ENCODE data around the gene TINCR. TPM values are rescaled to one million over a fixed set of nuclear protein-coding genes. Genes with fewer than 3 reads are reported as not detected.

Gene TINCR
- total RNA-seq, 2 experiments from 2014 or later: 0.60 to 1.2 TPM

- Histone ChIP-seq H4K20me1 (ENCODE audit: insufficient read depth, low read length) (no peaks in the 10 kb centered on the region), H3K27ac (ENCODE audit: low read depth, low read length, poor library complexity, severe bottlenecking) (no peak overlapping the region), H3K9me2 (ENCODE audit: insufficient read depth, low read length) (no peaks in the 10 kb centered on the region), H3K4me2 (ENCODE audit: low read length) (no peak overlapping the region), H2AFZ (ENCODE audit: low read length) (no peak overlapping the region), H3K4me1 (ENCODE audit: insufficient read depth, low read length, poor library complexity, severe bottlenecking) (no peaks in the 10 kb centered on the region), H3K79me2 (ENCODE audit: insufficient read depth, low read depth, low read length) (no peaks in the 10 kb centered on the region), H3K36me3 (ENCODE audit: insufficient read depth, low read length) (no peaks in the 10 kb centered on the region), H3K4me3 (ENCODE audit: low read depth, low read length, poor library complexity, severe bottlenecking) (no peak overlapping the region), H3K9me3 (ENCODE audit: low read length) (no peaks in the 10 kb centered on the region)
- ChIA-PET POLR2A (no interaction called here), CTCF (ENCODE audit: unreplicated experiment) (no interaction called here)
- no TSS peak for BruUV-seq (replicated peaks)
- DNase-seq (ENCODE audit: low spot score): no peak
- intact Hi-C loops (cut with micrococcal nuclease; ENCODE audit: unreplicated experiment): no loop called here
- TF ChIP-seq CTCF (conservative IDR thresholded peaks at IDR 0.05; ENCODE audit: low read length) (no peak), EZH2phosphoT487 (IDR thresholded peaks at IDR 0.05; ENCODE audit: borderline replicate concordance, low read depth, low read length) (no peak)
These were observed 2.8 kb downstream of the TINCR start for GRCh38 chr19:5564930-5565329.

GRCh38 chr19:5563935-5564612 is 3.7 kb downstream of the TINCR start:
- Histone ChIP-seq H2AFZ (ENCODE audit: low read length) (no peak overlapping the region), H3K4me2 (ENCODE audit: low read length) (no peak overlapping the region), H3K9me2 (ENCODE audit: insufficient read depth, low read length) (no peaks in the 10 kb centered on the region), H3K36me3 (ENCODE audit: insufficient read depth, low read length) (no peaks in the 10 kb centered on the region), H4K20me1 (ENCODE audit: insufficient read depth, low read length) (no peaks in the 10 kb centered on the region), H3K4me3 (ENCODE audit: low read depth, low read length, poor library complexity, severe bottlenecking) (no peak overlapping the region), H3K79me2 (ENCODE audit: insufficient read depth, low read depth, low read length) (no peaks in the 10 kb centered on the region), H3K27ac (ENCODE audit: low read depth, low read length, poor library complexity, severe bottlenecking) (no peak overlapping the region), H3K9me3 (ENCODE audit: low read length) (no peaks in the 10 kb centered on the region), H3K4me1 (ENCODE audit: insufficient read depth, low read length, poor library complexity, severe bottlenecking) (no peaks in the 10 kb centered on the region)
- POLR2A ChIA-PET: no interaction called here
- intact Hi-C loops (cut with micrococcal nuclease; ENCODE audit: unreplicated experiment): no loop called here
- TF ChIP-seq CTCF (conservative IDR thresholded peaks at IDR 0.05; ENCODE audit: low read length) (no peak), EZH2phosphoT487 (IDR thresholded peaks at IDR 0.05; ENCODE audit: borderline replicate concordance, low read depth, low read length) (no peak)
- no TSS peak for BruUV-seq (replicated peaks)
- no peak for DNase-seq (ENCODE audit: low spot score)
- CTCF ChIA-PET (ENCODE audit: unreplicated experiment): no interaction called here

GRCh38 chr19:5563008-5563431 is 4.7 kb downstream of the TINCR start:
- ChIA-PET CTCF (ENCODE audit: unreplicated experiment) (no interaction called here), POLR2A (no interaction called here)
- BruUV-seq (replicated peaks): no TSS peak

More at GRCh38 chr19:5563008-5563431, 4.7 kb downstream of the TINCR start:
- H3K79me2 ChIP-seq (ENCODE audit: insufficient read depth, low read depth, low read length): no peaks in the 10 kb centered on the region
- H4K20me1 ChIP-seq (ENCODE audit: insufficient read depth, low read length): no peaks in the 10 kb centered on the region
- no peak overlapping the region for H3K27ac ChIP-seq (ENCODE audit: low read depth, low read length, poor library complexity, severe bottlenecking)
- no peak overlapping the region for H2AFZ ChIP-seq (ENCODE audit: low read length)
- no peaks in the 10 kb centered on the region for H3K9me2 ChIP-seq (ENCODE audit: insufficient read depth, low read length)
- no peaks in the 10 kb centered on the region for H3K36me3 ChIP-seq (ENCODE audit: insufficient read depth, low read length)
- H3K9me3 ChIP-seq (ENCODE audit: low read length): no peaks in the 10 kb centered on the region
- no peak overlapping the region for H3K4me3 ChIP-seq (ENCODE audit: low read depth, low read length, poor library complexity, severe bottlenecking)
- H3K4me1 ChIP-seq (ENCODE audit: insufficient read depth, low read length, poor library complexity, severe bottlenecking): no peaks in the 10 kb centered on the region
- no peak for DNase-seq (ENCODE audit: low spot score)
- intact Hi-C loops (cut with micrococcal nuclease; ENCODE audit: unreplicated experiment): no loop called here
- TF ChIP-seq EZH2phosphoT487 (IDR thresholded peaks at IDR 0.05; ENCODE audit: borderline replicate concordance, low read depth, low read length) (no peak), CTCF (conservative IDR thresholded peaks at IDR 0.05; ENCODE audit: low read length) (0 out of 2 replicates have a peak, but pooled peaks have one; percentile 18)
- no peak overlapping the region for H3K4me2 ChIP-seq (ENCODE audit: low read length)

Measured in OCI-LY7 (cell line).